NCI-H2029 treated with DMSO at 0.1 percent for 48 hours (cell line): ENCODE data around the gene PPM1F.

ENCODE experiments used
- DNase-seq: peaks from one replicate; lab custom pipeline; 2025; lab: John Stamatoyannopoulos, UW

The PPM1F gene

DNA sequence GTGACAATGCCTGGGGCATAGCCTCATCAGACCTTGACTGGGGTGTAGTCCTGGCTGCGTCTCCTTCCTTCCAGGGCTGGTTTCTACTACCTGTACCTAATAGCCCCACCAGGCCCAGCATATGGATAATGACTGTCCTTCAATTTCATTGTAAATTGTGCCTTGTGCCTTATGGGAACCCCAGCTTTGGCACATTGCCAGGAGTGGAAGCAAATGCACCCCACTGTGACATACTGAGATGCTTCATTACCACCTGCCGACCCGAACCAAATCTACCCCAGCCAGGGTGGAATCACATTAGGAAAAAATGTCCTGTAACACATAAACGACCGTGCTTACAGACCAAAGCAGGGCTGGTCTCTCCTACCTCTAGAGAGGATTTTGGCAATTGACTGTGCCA is 22.6 kb upstream of the PPM1F start:
- no peak for DNase-seq

DNA sequence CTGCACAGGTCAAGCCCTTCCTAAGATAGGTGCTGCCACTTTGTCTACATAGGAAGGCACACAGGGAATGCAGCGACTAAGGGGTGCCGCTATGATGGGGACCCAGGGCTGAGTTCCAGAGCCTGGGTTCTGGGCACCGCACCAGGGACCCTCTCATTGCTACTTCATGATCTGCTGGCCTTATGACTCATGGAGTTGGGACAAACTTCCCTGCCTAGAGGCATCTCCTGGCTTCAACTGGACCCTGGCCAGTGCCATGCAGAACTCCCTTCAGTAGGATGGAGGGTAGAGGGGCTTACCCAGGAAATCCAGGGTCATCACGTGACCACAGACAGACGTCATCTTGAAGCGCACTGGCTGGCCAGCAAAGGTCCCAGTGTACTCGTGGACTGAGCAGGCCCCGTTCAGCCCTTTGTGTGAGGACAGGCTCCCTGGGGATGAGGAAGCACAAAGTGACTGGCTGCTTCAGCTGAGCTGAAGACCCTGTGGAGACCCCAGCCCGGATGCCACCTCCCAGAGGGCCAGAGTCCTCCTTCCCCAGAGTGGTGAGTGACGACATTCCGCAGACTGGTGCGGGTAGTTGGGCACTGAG is 21.5 kb upstream of the PPM1F start:
- DNase-seq, result no peak

- DNase-seq, result no peak
Measured at GRCh38 chr22:21972806-21973205, 20.2 kb upstream of the PPM1F start.

- no peak for DNase-seq
Measured at GRCh38 chr22:21972293-21972779, 19.7 kb upstream of the PPM1F start.

DNA sequence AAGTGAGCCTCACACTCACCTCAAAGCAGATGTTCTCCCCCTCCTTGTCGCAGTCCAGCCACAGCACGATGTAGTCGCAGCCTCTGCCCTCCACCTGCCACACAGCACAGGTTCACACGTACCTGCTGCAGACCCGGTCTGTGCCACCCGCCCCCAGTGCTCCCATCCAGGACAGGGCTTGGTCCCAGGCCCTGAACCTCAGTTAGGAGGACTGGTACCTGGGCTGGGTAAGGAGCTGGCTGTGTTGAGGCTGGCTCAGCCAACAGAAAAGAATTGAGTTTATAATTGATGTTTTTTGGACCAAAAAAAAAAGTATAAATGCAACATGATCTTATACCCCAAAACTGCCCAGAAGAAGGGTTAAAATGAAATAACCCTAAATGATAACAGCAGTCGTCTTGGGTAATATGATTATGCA is 19.2 kb upstream of the PPM1F start:
- DNase-seq, result no peak

DNA sequence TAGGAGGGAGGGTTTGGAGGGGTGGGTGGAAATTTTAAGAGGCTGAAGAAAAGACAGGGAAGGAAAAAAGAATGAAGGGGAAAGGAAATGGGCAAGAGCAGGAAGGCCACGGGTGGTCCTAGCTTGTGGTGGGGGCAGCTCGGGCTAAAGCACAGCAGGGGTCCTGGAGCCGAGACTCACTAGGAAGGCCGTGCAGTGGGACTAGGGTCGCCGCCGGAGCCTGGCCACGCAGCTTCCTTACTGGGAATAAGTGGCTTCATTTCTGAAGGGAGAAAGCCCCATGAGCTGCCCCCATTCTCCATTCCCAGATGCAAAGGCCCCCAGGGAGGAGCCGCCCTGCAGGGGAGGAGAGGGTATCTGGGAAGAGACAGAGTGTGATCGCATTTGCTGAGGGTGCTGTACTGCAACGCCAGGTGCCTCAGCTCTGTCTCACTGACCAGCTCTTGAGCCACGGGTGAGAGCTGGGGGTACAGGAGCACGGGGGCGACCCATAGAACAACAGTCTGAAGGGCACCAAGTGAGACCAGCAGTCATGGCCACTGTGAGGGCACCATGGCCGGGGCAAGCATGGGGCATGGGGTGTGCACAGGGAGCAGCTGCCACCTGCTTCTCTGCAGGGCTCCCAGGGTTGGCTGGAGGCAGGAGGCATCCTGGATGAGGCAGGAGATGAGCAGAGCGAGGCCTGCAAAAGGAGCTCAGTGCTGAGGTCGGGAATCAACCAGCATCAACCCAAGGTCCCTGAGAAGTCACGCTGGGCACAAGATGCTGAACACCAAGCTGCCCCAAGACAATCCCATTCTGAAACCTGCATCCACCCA is 18.4 kb upstream of the PPM1F start:
- DNase-seq, result no peak

DNA sequence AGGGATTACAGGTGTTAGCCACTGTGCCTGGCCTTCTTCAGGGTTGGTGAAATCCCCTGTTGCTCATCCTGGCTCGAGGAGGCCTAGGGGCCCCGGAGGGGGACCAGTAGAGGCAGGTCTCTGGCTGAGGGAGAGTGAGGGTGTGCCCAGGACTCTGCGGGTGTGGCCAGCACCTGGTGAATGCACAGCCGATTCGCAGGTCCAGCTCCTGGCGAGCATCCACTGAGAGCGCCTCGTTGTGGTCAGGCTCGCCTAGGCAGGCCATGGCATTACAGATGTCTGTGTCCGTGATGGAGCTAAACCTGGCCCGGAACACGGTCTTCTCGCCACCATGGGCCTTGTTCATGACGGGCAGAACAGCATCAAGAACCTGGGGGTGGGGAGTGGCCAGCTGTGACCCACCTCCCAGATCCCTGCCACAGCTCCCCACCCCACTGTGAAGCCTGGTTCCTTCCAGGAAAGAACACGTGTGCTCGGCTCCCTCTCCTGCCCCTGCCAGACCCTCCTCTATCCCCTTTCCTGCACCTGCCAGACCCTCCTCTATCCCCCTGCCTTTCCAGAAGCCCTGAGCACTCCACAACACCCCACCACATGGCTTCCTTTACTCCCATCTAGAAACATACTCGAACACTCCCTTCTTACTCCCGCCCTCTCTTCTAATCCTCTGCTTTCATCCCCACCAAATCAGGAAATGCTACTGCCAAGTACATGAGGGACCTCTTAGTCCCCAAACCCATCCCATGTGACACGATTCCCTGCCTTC is 17.6 kb upstream of the PPM1F start:
- no peak for DNase-seq

GRCh38 chr22:21968452-21969129 is 15.9 kb upstream of the PPM1F start:
- no peak for DNase-seq

DNA sequence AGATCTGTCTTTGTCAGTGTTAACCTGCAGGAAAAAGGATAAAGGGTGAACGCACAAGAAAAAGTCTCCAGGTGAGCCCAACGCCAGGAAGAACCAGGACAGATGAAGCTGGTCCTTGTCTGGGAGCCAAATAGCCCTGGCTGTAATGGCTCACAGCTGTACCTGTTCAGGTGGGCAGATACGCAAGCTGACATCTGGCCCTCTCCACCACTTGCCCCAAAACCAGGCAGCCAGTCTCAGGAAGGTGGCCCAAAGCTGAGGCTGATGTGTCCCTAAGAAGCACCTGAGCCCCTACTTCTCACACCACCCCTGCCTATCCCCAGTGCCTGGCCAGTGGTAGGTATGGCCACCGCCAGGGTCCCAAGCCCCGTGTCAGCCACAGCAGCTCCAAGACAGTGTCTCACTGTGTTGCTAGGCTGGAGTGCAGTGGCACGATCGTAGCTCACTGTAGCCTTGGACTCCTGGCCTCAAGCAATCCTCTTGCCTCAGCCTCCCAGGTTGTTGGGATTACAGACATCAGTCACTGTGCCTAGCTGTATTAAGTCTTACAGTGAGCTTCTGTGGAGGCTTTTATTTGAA is 15.1 kb upstream of the PPM1F start:
- no peak for DNase-seq

DNA sequence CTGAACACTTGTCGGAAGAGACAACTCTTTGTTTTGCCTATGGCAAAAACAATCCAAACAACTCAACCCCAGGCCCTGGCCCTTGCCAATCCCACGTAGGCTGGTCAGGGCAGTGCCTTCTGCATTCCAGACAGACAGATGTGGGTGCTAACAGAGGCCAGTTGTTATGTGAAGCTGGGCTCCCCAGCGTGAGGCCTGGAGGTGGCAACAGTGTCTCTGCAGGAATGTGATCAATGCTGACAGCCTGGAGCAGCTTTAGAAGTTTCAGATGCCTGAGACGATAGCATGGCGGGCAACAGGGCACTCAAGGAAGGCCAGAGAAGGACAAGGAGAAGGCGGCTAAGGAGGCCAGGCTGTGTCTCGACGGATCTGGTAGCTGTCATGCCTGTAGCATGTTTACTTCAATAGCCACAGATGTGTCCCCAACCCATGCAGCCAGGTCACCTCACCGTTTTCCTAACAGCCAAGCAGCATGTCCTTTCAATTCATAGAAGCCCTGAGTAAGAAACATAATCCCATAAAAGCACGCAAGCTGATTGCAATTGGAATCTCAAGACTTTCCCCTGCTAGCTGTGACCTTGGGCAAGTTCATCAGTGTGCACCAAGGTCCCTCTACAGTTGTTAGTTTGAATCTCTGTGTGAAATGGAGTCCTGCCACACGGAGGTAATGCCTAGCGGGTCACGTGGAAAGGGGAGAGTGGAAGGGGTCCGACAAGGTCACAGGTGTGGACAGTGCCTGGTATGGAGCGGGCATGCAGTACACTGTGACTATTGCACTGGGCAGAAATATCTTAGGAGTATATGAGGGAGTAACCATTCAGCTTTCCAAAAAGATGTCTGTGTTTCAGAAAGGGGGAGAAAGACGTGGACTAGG is 14.2 kb upstream of the PPM1F start:
- DNase-seq, result no peak

- DNase-seq, result no peak
Measured at GRCh38 chr22:21965762-21966288, 13.2 kb upstream of the PPM1F start.

- DNase-seq, result no peak
Measured at GRCh38 chr22:21964918-21965484, 12.4 kb upstream of the PPM1F start.

DNA sequence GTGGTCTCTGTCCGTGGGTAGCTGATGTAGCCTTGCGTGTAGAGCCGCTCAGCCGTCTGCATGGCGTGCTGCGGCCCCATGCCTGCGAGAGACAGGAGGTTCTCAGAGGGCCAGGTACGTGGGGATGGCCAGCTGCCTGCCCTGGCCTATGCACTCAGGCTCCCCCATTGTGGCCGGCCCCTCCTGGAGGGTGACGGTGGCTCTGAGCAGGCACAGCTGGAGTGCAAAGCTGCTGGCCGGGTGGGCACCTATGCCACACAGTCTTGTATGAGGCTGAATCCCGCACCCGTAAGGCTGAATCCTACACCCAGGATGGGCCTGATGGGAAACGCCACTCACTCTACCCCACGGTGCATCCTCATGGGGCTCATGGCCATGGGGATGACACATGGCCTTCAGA is 11.6 kb upstream of the PPM1F start:
- DNase-seq, result no peak

- no peak for DNase-seq
Measured at GRCh38 chr22:21963790-21964211, 11.2 kb upstream of the PPM1F start.

- DNase-seq, result no peak
Measured at GRCh38 chr22:21963286-21963685, 10.6 kb upstream of the PPM1F start.

DNA sequence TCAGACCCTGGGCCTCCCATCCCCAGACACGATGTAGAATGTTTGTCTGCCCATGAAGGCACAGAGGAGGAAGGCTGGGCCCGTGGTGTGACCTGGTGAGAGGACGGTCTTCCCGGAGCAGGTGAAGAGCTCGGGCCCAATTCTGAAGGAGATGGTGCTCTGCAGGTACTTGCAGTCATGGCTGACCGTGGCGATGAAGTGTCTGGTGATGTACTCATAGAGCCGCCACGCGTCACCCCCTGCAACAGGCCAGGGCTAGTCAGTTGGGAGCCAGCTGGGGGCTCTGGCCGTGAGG is 10.0 kb upstream of the PPM1F start:
- no peak for DNase-seq

GRCh38 chr22:21961886-21962654 is 9.4 kb upstream of the PPM1F start:
- DNase-seq, result no peak

DNA sequence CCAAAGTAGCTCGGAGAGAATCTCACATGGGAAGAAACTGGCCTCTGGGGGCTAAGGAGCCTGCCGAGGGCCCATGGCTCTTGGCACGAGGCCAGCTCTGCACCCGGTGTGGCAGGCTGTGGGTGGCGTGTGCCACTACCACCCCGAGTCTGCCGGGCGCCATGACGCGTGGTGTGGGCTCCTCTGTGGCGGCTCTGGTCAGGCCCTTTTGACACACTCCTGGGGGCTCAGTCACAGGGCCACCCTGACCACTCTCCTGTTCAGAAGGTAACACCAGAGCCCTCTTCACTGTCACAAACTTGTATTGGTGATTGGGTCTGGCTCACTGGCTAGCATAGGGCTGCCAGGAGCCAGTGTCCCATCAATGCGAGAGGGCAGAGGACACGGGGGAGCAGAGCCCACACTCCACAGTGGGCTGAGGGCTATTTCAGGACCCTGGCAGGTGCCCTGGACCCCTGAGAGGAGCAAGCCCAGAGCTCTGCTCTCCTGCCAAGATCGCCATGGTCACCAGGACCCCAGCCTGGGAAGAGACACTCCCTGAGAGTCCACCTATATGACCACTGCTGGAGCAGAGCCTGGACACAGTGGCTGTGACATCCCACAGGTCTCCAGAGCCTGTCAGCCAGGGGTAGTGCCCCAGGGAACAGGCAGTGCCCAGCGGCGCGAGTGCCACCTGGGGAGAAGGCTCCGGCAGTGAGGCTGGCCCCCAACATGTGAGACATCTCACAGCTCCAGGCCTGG is 8.6 kb upstream of the PPM1F start:
- DNase-seq, result no peak
